ENCODE measurements around the gene CALR. TPM values are rescaled to one million over a fixed set of nuclear protein-coding genes. Genes with fewer than 3 reads are reported as not detected.
"Not testable (repeated sequence)": the region's sequence is repeated elsewhere in the genome, so short reads cannot be mapped to it uniquely, and the experiment has no call there.

Gene CALR
- total RNA-seq (2014; rRNA removed; shearing (Covaris generic)) = 1,708 and 2,160 TPM in 2 replicates

DNA sequence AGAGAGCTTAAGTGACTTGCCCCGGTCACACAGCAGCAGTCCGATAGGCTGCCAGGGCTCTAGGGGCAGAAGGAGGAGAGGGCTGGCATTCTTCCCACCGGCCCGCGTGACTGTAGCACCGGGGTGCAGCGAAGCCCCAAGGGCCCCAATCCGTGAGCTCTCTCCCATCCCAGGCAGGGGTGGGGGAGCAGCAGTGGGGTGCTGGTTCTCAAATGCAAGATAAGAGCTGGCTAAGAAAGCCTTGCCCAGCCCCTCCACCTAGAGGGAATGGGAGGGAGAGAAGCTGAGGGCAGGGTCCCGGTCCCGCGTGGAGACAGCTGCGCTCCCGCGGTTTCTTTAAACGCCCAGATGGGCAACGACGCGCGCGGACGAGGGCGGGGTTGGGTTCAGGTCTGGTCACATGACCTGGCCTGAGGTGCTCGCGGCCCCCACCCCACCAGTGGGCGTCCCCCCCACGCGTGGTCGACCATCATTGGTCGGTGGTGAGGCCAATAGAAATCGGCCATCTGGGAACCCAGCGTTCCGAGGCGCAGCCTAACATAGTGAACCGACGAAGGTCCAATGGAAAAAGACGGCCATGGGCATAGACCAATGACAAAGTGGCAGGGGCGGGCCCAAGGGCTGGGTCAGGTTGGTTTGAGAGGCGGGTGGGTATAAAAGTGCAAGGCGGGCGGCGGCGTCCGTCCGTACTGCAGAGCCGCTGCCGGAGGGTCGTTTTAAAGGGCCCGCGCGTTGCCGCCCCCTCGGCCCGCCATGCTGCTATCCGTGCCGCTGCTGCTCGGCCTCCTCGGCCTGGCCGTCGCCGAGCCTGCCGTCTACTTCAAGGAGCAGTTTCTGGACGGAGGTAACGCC, at the start of gene CALR:
Gene CALR (plus strand): TSS at position 683 of the 852 bp plus-strand sequence. CDS start 71 bp downstream, at position 754.
- peak; percentile 100 for DNase-seq (ENCODE audit: low read depth)

DNA sequence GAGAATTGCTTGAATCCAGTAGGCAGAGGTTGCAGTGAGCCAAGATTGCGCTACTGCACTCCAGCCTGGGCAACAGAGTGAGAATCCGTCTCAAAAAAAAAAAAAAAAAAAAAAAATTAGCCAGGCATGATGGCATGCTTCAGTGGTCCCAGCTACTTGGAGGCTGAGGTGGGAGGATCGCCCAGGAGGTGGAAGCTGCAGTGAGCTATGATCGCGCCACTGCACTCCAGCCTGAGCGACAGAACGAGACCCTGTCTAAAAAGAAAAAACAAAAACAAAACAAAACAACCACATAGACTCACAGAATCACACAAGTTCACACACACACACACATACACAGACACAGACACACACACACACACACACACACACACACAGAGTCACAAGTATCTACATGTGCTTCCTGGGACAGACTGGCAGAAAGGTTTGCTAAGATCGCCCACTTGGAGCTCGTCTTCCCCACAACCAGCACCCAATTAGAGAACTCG, 48.1 kb upstream of the CALR start:
- DNase-seq (ENCODE audit: low read depth) = not testable (repeated sequence)

GRCh38 chr19:12890787-12891552, 47.4 kb upstream of the CALR start, which contains the start of gene GCDH:
Gene GCDH, plus strand, starts transcription at chr19:12891160. Its CDS starts 145 bp downstream, at chr19:12891305.
- peak; percentile 99 for DNase-seq (ENCODE audit: low read depth)

DNA sequence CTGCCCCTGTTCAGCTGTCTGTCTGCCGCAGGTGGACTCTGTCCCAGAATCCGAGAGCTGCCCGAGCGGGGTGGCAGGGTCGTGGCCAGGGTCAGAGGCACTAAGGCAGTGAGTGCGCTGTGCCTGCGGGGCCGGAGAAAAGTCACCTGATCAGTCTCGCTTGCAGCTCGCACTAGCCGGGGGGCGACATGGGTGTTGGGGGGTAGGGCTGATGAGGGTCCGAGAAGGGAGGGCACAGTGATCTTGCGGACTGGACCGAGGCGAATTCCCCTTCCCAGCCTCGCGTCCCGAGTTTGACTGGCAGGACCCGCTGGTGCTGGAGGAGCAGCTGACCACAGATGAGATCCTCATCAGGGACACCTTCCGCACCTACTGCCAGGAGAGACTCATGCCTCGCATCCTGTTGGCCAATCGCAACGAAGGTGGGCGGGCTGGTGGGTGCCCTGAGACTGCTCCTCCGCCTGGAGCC, 46.8 kb upstream of the CALR start:
- DNase-seq (ENCODE audit: low read depth) = no peak

DNA sequence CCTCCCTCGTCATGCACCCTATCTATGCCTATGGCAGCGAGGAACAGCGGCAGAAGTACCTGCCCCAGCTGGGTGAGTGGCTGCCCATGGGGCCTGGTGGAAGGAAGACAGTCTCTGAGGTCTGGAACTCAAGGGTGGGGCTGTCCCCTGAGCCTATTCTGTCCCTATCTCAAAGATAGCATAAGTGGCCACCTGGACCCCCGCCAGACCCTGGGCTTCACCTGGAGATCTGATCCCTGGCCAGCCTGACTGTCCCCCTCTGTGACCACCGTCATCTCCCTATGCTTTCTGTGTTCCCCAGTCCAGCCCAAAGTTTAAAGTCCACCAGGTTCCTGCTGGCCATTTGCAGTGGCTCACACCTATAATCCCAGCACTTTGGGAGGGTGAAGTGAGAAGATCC, 44.8 kb upstream of the CALR start:
- no peak for DNase-seq (ENCODE audit: low read depth)

GRCh38 chr19:12896460-12896859, 41.9 kb upstream of the CALR start:
- no peak for DNase-seq (ENCODE audit: low read depth)

DNA sequence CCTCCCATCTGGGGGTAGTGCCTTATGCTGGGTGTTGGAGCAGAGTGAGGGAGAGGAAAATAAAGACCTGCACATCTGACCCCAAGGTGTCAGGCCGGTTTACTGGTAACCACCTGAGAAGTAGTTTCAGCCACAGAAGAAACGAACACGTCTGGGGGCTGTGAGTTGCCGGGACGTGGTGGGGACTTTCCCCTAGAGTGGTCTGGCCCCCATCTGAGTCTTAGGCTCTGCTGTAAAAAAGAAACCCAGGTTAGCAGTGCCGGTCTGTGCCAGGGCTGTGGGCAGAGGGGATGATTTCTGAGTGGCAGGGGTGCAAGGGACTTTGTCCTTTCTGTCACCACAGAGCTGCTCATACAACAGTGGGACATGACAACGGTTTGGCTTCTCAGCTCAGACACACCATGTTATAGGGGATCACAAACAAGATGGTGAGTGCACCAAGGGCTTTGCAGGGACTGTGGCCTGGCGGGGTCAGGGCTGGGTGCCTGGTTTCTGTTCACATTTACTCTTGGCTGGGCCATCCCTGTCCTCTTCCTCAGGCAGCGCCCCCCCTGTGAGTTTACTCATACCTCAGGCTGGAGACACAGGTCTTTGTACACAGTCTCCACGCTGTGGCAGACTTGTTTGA, 38.4 kb upstream of the CALR start:
- no peak for DNase-seq (ENCODE audit: low read depth)

DNA sequence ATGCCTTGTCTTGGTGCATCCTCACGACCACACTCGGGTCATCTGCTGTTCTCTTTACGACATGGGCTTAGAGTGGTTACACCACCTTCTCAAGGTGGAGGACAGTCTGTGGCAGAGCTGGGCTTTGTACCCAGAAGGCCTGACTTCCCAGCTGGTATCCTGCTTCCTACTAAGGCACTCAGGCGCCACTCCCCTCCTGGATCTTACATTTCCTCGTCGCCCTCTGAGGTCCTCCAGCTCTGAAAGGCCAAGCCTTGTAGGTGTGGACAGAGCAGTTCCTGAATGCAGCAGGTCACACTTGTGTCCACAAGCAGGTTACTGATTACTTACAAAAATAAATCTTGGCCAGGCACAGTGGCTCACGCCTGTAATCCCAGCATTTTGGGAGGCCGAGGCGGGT, 31.2 kb upstream of the CALR start:
- DNase-seq (ENCODE audit: low read depth) = no peak

- no peak for DNase-seq (ENCODE audit: low read depth)
Measured at GRCh38 chr19:12912571-12912970, 25.8 kb upstream of the CALR start.

DNA sequence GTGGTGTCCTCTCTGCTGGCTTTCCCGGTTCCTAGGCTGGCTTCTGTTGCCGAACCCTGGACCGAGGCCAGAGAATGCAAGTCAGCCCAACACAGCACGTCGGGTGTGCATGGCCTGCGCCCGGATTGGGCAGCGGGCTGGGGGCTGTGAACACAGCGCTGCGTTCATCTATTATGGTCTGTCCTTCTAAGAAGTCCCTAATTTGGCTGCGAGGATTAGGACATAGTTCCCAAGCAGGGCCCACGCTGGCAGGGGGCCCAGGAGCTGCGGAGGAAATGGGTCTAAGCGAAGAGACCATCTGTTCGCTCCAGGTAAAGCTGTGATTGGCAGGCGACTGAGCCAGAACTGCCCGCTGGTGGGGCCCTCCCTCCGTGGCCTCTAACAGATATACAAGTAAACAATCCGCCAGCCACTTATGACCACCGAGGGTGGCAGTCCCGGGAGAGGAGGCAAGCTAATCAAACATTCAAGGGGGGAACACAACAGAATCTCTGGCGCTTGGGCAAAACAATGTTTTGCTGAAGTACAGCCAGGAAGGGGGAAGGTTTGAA, 25.3 kb upstream of the CALR start:
- DNase-seq (ENCODE audit: low read depth) = peak; percentile 31

DNA sequence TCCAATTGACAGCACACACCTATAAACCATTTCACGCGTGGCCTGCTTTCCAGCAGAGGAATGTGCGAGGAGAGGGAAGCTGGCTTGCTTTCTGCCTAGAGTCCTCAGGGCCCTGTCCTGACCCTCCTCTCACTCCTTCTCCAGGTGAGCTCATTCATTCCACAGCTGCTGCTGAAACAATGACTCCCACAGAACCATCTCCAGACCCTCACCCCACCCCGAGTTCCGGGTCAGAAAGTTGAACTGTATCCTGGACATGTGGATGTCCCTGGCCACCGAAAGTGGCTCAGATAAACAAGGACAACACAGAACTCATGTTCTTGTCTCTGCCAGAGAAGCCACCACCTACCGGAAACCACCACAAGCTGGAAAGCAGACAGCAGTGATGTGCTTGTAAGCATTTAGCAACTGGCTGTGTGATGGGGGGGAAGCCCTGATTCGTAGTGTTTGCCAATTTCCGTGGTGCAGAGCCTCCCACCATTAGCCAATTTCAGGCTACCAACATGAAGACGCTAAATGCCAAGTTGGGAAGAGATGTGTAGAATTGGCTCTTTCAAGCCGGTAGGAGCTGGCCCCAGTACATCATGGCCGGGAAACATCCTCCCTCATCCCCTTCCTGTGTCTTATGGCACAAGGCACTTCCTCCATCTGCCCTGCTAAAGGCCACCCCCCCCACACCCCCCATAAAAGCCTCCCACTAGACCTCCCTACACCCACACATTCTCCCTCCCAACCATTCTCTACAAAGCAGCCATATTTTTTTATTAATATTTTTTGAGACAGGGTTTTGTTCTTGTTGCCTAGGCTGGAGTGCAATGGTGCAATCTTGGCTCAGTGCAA, 24.3 kb upstream of the CALR start:
- no peak for DNase-seq (ENCODE audit: low read depth)

GRCh38 chr19:12915860-12916259, 22.5 kb upstream of the CALR start:
- DNase-seq (ENCODE audit: low read depth) = not testable (repeated sequence)

- DNase-seq (ENCODE audit: low read depth) = no peak
Measured at GRCh38 chr19:12918253-12918652, 20.2 kb upstream of the CALR start.

DNA sequence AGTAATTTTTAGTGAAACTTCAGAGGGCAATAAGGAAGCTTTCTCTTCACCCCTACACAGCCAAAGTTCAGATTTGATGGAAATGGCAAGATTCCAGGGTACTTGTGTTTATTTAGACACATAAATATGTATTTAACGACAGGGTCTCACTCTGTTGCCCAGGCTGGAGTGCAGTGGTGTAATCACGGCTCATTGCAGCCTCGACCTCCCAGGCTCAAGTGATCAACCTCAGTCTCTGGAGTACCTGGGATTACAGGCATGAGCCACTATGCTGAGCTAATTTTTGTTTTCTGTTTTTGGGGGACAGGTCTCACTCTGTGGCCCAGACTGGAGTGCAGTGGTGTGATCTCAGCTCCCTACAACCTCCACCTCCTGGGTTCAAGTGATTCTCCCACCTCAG, 17.4 kb upstream of the CALR start:
- DNase-seq (ENCODE audit: low read depth) = no peak

- DNase-seq (ENCODE audit: low read depth) = no peak
Measured at GRCh38 chr19:12922959-12923358, 15.4 kb upstream of the CALR start.

DNA sequence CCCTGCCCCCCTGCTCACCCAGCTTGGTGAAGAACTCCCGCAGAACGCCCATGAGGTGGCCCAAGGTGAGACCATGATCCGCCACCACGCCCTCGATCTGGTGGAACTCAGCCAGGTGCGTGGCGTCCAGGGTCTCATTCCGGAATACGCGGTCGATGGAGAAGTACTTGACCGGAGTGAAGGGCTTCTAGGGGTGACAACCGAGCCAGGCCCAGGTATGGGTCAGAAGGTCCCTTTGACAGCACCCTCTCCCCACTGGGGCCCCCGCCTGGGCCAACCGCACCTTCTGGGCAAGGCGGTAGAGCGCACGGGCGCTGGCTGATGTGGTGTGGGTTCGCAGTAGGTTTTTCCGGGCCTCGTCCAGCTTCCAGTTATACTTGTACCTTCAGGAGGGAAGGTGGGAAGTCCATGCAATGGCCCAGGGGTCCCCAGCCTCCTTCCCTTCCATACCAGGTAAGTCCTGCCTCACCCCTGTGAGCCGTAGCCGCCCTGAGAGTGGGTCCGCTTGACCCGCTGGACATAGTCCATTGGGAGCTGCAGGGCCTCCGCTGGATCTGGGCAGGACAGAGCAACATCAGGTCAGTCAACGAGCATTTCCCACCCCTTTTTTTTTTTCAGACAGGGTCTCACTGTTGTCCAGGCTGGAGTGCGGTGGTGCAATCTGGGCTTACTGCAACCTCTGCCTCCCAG, 13.6 kb upstream of the CALR start:
- DNase-seq (ENCODE audit: low read depth) = no peak

DNA sequence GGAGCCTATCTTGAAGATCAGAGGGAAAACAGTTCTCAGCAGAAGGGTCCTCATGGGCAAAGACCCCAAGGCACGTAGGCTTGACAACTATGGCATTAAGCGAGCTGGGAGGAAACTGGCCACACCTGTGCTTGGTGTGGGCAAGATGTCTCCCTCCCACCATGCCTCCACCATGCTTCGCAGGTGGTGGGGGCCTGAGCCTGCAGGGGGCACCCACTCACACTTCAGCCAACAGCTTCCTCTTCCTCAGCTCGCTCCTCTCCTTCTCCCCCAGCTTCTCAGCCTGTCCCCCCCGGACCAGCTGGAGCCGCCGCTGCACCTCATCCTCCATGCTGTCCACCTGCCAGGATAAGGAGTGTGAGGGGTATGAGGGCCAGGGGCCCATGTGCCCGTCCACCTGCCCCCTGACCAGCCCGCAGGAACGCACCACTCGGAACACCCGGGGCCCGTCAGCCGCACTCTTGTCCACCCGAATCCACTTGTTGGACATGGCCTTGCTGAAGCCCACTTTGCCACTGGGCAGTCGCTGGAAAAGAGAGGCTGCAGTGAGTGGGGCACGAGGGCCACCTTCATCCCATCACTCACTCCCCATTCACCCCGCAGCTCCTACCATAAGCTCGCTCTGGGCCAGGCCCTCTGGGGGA, 8.3 kb upstream of the CALR start:
- no peak for DNase-seq (ENCODE audit: low read depth)

GRCh38 chr19:12932392-12933286, 5.8 kb upstream of the CALR start:
- no peak for DNase-seq (ENCODE audit: low read depth)

All from RPMI7951 (cell line).